K562 (cell line): Measurements from ENCODE around the gene GLIPR1. TPM values are rescaled to one million over a fixed set of nuclear protein-coding genes. Genes with fewer than 3 reads are reported as not detected.

Experiments used
- ARID3B ChIP-seq: fragments of 250-450 bp; sonication (Bioruptor Pico); IDR thresholded peaks from 2 replicates; pipeline ENCODE4 v1.4.0; 2020; ENCODE audit warnings: borderline replicate concordance
- BCOR ChIP-seq: fragments of 450-650 bp; IDR thresholded peaks from 2 replicates; pipeline ENCODE4 v1.6.1; 2016
- BMI1 ChIP-seq: fragments of 150-350 bp; IDR thresholded peaks from 2 replicates; pipeline ENCODE4 v1.6.1; 2014; ENCODE audit warnings: low read length
- CBX1 ChIP-seq: sonication (generic); IDR thresholded peaks from 2 replicates; pipeline ENCODE4 v1.6.1; 2016; ENCODE audit warnings: antibody characterized with exemption, low read depth, mild to moderate bottlenecking
- CHD4 ChIP-seq: fragments of 200-600 bp; sonication (generic); IDR thresholded peaks from 3 replicates; pipeline ENCODE4 v1.6.1; 2012; ENCODE audit warnings: low read depth, mild to moderate bottlenecking, mixed read lengths, low read length, inconsistent platforms; ENCODE audit not compliant: insufficient read depth, insufficient replicate concordance, poor library complexity, severe bottlenecking
- DEAF1 ChIP-seq: fragments of 450-650 bp; formaldehyde crosslinking; IDR thresholded peaks from 2 replicates; pipeline ENCODE4 v1.4.0; 2020; ENCODE audit warnings: mild to moderate bottlenecking, moderate library complexity
- ESRRB ChIP-seq: fragments of 250-450 bp; sonication (Bioruptor Pico); IDR thresholded peaks from 2 replicates; pipeline ENCODE4 v1.5.0; 2020; ENCODE audit warnings: mild to moderate bottlenecking, moderate library complexity, borderline replicate concordance
- FOXJ2 ChIP-seq: fragments of 200-800 bp; sonication (Bioruptor generic); IDR thresholded peaks from 2 replicates; pipeline ENCODE4 v1.6.1; 2016; ENCODE audit warnings: missing genetic modification characterization, missing compliant biosample characterization
- GATAD2A ChIP-seq: fragments of 450-650 bp; IDR thresholded peaks from 2 replicates; pipeline ENCODE4 v1.6.1; 2017
- HOXB6 ChIP-seq: fragments of 250-450 bp; sonication (Bioruptor Pico); IDR thresholded peaks from 2 replicates; pipeline ENCODE4 v1.5.1; 2022; ENCODE audit warnings: mild to moderate bottlenecking, borderline replicate concordance
- MCM3 ChIP-seq: fragments of 450-650 bp; IDR thresholded peaks from 2 replicates; pipeline ENCODE4 v1.6.1; 2016
- MECOM ChIP-seq: fragments of 250-450 bp; sonication (Bioruptor Pico); IDR thresholded peaks from 2 replicates; pipeline ENCODE4 v1.8.0; 2022; ENCODE audit warnings: inconsistent platforms
- MEIS2 ChIP-seq: fragments of 450-650 bp; IDR thresholded peaks from 2 replicates; pipeline ENCODE4 v1.6.1; 2014; ENCODE audit warnings: mild to moderate bottlenecking; ENCODE audit not compliant: partially characterized antibody
- NBN ChIP-seq: fragments of 450-650 bp; IDR thresholded peaks from 2 replicates; pipeline ENCODE4 v1.6.1; 2016; ENCODE audit warnings: low read depth, mild to moderate bottlenecking
- NRF1 ChIP-seq, 2 experiments: fragments of 450-650 bp; IDR thresholded peaks in 1 of 2; conservative IDR thresholded peaks in 1 of 2; 2 replicates each; pipeline ENCODE4 v1.6.1; 2014; ENCODE audit warnings: mild to moderate bottlenecking in 2 of 2
- NUFIP1 ChIP-seq: fragments of 450-650 bp; IDR thresholded peaks from 2 replicates; pipeline ENCODE4 v1.6.1; 2018; ENCODE audit not compliant: partially characterized antibody
- RB1 ChIP-seq: fragments of 450-650 bp; IDR thresholded peaks from 2 replicates; pipeline ENCODE4 v1.6.1; 2017; ENCODE audit warnings: low read depth, mild to moderate bottlenecking
- RBM17 ChIP-seq: fragments of 200-400 bp; formaldehyde crosslinking; IDR thresholded peaks from 2 replicates; pipeline ENCODE4 v1.6.1; 2017; ENCODE audit warnings: low read depth, mild to moderate bottlenecking, low read length, borderline replicate concordance
- RCOR1 ChIP-seq, 2 experiments: IDR thresholded peaks; 2 replicates each; pipeline ENCODE4 v1.6.1; 2012; ENCODE audit warnings: low read depth in 2 of 2, low read length in 2 of 2, borderline replicate concordance in 1 of 2, improper control_type of control experiment in 1 of 2
- SNIP1 ChIP-seq: fragments of 450-650 bp; IDR thresholded peaks from 2 replicates; pipeline ENCODE4 v1.7.1; 2017; ENCODE audit warnings: low read depth, mild to moderate bottlenecking
- SUPT5H ChIP-seq: fragments of 450-650 bp; IDR thresholded peaks from 2 replicates; pipeline ENCODE4 v1.6.1; 2016
- XRCC4 ChIP-seq: IDR thresholded peaks from one replicate; pipeline ENCODE4 v1.6.1; 2011; ENCODE audit not compliant: insufficient read depth, insufficient read length; ENCODE audit errors: extremely low read depth
- polyA plus RNA-seq, 8 experiments: library from polyadenylated mRNA; depleted of rRNA in 4 of 8; stranded (reverse) in 5 of 8; unstranded in 3 of 8; fragments of >200 nt; fragmentation: Nextera tagmentation in 2 of 8; fragmentation: Illumina TruSeq in 1 of 8; extraction: Ambion mirVana in 2 of 8; extraction: Trizol in 1 of 8; gene quantifications; 2 replicates each; pipeline versions ENCODE4 v1.2.1 to v1.2.3, GENCODE V29; 2011 to 2014; ENCODE audit warnings: inconsistent platforms in 1 of 8, missing spikeins in 1 of 8
- total RNA-seq, 7 experiments: library from RNA; depleted of rRNA in 6 of 7; stranded (reverse); fragments of >200 nt in 6 of 7; fragmentation: Illumina TruSeq in 2 of 7; extraction: Trizol in 2 of 7; gene quantifications; 2 replicates each; pipeline versions ENCODE4 v1.2.1 to v1.2.3, GENCODE V29; 2011 to 2021; ENCODE audit warnings: low replicate concordance in 1 of 7

GLIPR1 gene
- total and polyA plus RNA-seq, 9 of the 15 experiments (the other 6 are each of a cell fraction or from before 2014, with no cell fraction given) = 0.26 to 2.1 (median 1.2) TPM

GRCh38 chr12:75511116-75512048, 30.8 kb downstream of the GLIPR1 start, which contains the start of gene KRR1 (continued):
- no peak for TF ChIP-seq BMI1
- TF ChIP-seq SNIP1 = 0 out of 2 replicates have a peak, but pooled peaks have one; percentile 9
- TF ChIP-seq NRF1 (conservative IDR thresholded peaks at IDR 0.05 in 1 of 2, IDR thresholded peaks at IDR 0.05 in 1 of 2) = peak; percentile 92 to 94
- no peak for TF ChIP-seq DEAF1 (CRISPR knock-in tag)
- no peak for TF ChIP-seq RCOR1 (IDR thresholded peaks at IDR 0.05; ENCODE audit: borderline replicate concordance in 1 of 2, low read depth in 2 of 2, low read length in 2 of 2)
- TF ChIP-seq MECOM (CRISPR knock-in tag) = no peak
- no peak for TF ChIP-seq NUFIP1
- TF ChIP-seq CHD4 = no peak
- TF ChIP-seq RB1 = peak; percentile 93
- no peak for TF ChIP-seq XRCC4
- no peak for TF ChIP-seq FOXJ2
- no peak for TF ChIP-seq BCOR
- no peak for TF ChIP-seq GATAD2A
- TF ChIP-seq ARID3B (CRISPR knock-in tag) = no peak
- TF ChIP-seq RBM17 = no peak
- no peak for TF ChIP-seq HOXB6 (CRISPR knock-in tag)
- peak; percentile 88 for TF ChIP-seq SUPT5H
- TF ChIP-seq MEIS2 = peak; percentile 44
- TF ChIP-seq ESRRB (CRISPR knock-in tag) = no peak
- peak; percentile 45; the same call in 1 of the 2 replicates for TF ChIP-seq CBX1
- no peak for TF ChIP-seq MCM3
- no peak for TF ChIP-seq NBN
